Gastroesophageal sphincter (tissue), 3 donors: ENCODE data around the gene TIMM13.

ENCODE experiments used
- POLR2A ChIP-seq, 2 donors: fragments of 450-650 bp; IDR thresholded peaks; one replicate each; pipeline ENCODE4 v1.6.1; 2017; ENCODE audit warnings: antibody characterized with exemption in 2 of 2, mild to moderate bottlenecking in 2 of 2, moderate library complexity in 1 of 2
- POLR2AphosphoS5 ChIP-seq: sonication (generic); formaldehyde crosslinking; IDR thresholded peaks from one replicate; pipeline ENCODE4 v1.6.1; 2017; ENCODE audit warnings: antibody characterized with exemption
- TF ChIP-seq, protein P1 (sequence below), 4 experiments: fragments of 200-600 bp in 2 of 4; fragments of 450-650 bp in 2 of 4; sonication (generic) in 1 of 4; IDR thresholded peaks; one replicate each; pipeline ENCODE4 v1.5.1; 2017 to 2019; ENCODE audit warnings: antibody characterized with exemption in 4 of 4, mild to moderate bottlenecking in 2 of 4, moderate library complexity in 2 of 4

DNA sequence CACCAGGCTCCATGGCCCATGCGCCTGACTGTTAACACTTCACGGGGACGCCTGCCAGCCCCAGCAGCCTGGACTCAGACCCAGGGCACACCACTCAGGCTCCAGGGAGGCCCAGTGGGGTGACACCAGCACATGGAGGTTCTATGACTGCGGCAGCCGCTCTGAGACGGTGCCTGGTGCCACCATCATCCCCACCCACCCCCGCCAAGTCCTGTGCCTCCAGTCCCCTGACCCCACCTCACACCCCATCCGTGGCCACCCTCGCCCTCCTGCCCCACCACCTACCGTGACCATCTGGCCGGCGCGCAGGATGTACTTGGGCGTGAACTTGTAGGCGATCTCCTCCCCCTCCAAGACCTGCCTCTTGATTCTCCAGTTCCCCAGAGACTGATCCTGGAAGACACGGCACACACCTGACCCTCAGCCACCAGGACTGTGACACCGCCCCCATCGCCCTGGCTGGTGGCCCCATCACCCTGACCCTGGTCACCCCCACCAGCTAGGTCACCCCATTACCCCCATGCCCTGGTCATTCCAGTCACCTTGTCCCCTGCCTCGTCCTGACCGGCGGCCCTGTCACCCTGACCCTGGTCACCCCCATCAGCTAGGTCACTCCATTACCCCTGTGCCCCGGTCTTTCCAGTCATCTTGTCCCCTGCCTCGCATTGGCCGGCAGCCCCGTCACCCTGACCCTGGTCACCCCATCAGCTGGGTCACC lies 4.9 kb upstream of the TIMM13 start:
- TF ChIP-seq, protein P1, sequence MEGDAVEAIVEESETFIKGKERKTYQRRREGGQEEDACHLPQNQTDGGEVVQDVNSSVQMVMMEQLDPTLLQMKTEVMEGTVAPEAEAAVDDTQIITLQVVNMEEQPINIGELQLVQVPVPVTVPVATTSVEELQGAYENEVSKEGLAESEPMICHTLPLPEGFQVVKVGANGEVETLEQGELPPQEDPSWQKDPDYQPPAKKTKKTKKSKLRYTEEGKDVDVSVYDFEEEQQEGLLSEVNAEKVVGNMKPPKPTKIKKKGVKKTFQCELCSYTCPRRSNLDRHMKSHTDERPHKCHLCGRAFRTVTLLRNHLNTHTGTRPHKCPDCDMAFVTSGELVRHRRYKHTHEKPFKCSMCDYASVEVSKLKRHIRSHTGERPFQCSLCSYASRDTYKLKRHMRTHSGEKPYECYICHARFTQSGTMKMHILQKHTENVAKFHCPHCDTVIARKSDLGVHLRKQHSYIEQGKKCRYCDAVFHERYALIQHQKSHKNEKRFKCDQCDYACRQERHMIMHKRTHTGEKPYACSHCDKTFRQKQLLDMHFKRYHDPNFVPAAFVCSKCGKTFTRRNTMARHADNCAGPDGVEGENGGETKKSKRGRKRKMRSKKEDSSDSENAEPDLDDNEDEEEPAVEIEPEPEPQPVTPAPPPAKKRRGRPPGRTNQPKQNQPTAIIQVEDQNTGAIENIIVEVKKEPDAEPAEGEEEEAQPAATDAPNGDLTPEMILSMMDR (IDR thresholded peaks at IDR 0.05), result no peak
- no peak for TF ChIP-seq POLR2A (IDR thresholded peaks at IDR 0.05)
- no peak for TF ChIP-seq POLR2AphosphoS5
